Central memory CD4-positive, alpha-beta T cell (primary cell): ENCODE results near the gene NPAS3.

ENCODE experiments used
- DNase-seq: peaks from one replicate; pipeline ENCODE4 v3.0.0; 2022

NPAS3 gene

GRCh38 chr14:33564774-33565630 lies 626.3 kb downstream of the NPAS3 start:
- DNase-seq = no peak

GRCh38 chr14:33566082-33566481 lies 627.4 kb downstream of the NPAS3 start:
- DNase-seq = no peak

- DNase-seq = no peak
These were observed 628.5 kb downstream of the NPAS3 start for GRCh38 chr14:33567023-33567728.

GRCh38 chr14:33567731-33568130 lies 629.1 kb downstream of the NPAS3 start:
- DNase-seq = no peak

- DNase-seq = no peak
These were observed 630.4 kb downstream of the NPAS3 start for GRCh38 chr14:33568935-33569579.

- DNase-seq = no peak
These were observed 631.4 kb downstream of the NPAS3 start for GRCh38 chr14:33569821-33570687.

GRCh38 chr14:33570694-33571310 lies 632.1 kb downstream of the NPAS3 start:
- DNase-seq = no peak

- no peak for DNase-seq
These were observed 634.7 kb downstream of the NPAS3 start for GRCh38 chr14:33573301-33573880.

- DNase-seq = no peak
These were observed 637.3 kb downstream of the NPAS3 start for GRCh38 chr14:33576014-33576413.

- DNase-seq = no peak
These were observed 640.0 kb downstream of the NPAS3 start for GRCh38 chr14:33578461-33579216.

GRCh38 chr14:33580231-33580749 lies 641.6 kb downstream of the NPAS3 start:
- DNase-seq = no peak

GRCh38 chr14:33580841-33581240 lies 642.2 kb downstream of the NPAS3 start:
- no peak for DNase-seq

- DNase-seq = no peak
These were observed 646.0 kb downstream of the NPAS3 start for GRCh38 chr14:33584697-33585096.

GRCh38 chr14:33586806-33587205 lies 648.1 kb downstream of the NPAS3 start:
- DNase-seq = no peak

GRCh38 chr14:33587791-33588190 lies 649.1 kb downstream of the NPAS3 start:
- DNase-seq = no peak

- no peak for DNase-seq
These were observed 650.1 kb downstream of the NPAS3 start for GRCh38 chr14:33588771-33589170.

GRCh38 chr14:33589334-33589733 lies 650.7 kb downstream of the NPAS3 start:
- no peak for DNase-seq

GRCh38 chr14:33590891-33591630 lies 652.4 kb downstream of the NPAS3 start:
- no peak for DNase-seq

- DNase-seq = no peak
These were observed 653.6 kb downstream of the NPAS3 start for GRCh38 chr14:33592297-33592696.
